HepG2 (cell line): ENCODE data around the gene CASP7. TPM values are rescaled to one million over a fixed set of nuclear protein-coding genes. Genes with fewer than 3 reads are reported as not detected.

ENCODE experiments used
- ATAC-seq: fragments of 200-7000 bp; cut with Tn5 transposase; 3 replicates; pipeline ENCODE4 v1.9.1; 2020; ENCODE audit warnings: mild to moderate bottlenecking, moderate library complexity
- BruUV-seq: library from RNA; stranded (reverse); fragments of 400-500 nt; replicated peaks from 2 replicates; lab custom pipeline; 2021; lab: Mats Ljungman, UMichigan
- CTCF ChIA-PET: fragments of 300-600 bp; formaldehyde crosslinking; extraction: SDS; loops from one replicate; lab custom pipeline; 2021; ENCODE audit warnings: low total read pairs, inconsistent platforms, low intra/inter-chr PET ratio; lab: Yijun Ruan, JAX
- POLR2A ChIA-PET: fragments of 350-600 bp; sonication (Branson Sonifier 250); formaldehyde crosslinking; loops from one replicate; lab custom pipeline; 2020; ENCODE audit warnings: antibody characterized with exemption, inconsistent platforms; lab: Yijun Ruan, JAX
- DNase-seq: peaks from one replicate; pipeline ENCODE4 v3.0.0-alpha.2; 2015; ENCODE audit warnings: low spot score
- FAIRE-seq: peaks from 3 replicates; lab custom pipeline; 2011; peaks lifted over from hg19 to GRCh38; lab: Jason Lieb, UNC
- H2AFZ ChIP-seq: one replicate; pipeline ENCODE4 v1.6.1; 2011; ENCODE audit warnings: low read length, inconsistent platforms
- H3K27ac ChIP-seq: fragments of 300-600 bp; 3 replicates; pipeline ENCODE4 v1.8.0; 2011; ENCODE audit warnings: mixed run types, mild to moderate bottlenecking, mixed read lengths, low read length, inconsistent platforms; ENCODE audit not compliant: insufficient read depth; ENCODE audit errors: extremely low read length
- H3K27me3 ChIP-seq, 2 experiments: fragments of 200-600 bp in 1 of 2; 2 replicates in 1 of 2; 3 replicates in 1 of 2; pipeline versions ENCODE4 v1.6.0 to v1.8.0; 2011; ENCODE audit warnings: low read length in 2 of 2, mild to moderate bottlenecking in 2 of 2, moderate library complexity in 2 of 2, inconsistent platforms in 1 of 2; ENCODE audit not compliant: insufficient read depth in 2 of 2, control insufficient read depth in 1 of 2
- H3K36me3 ChIP-seq, 2 experiments: fragments of 200-600 bp in 1 of 2; replicated peaks in 1 of 2; 2 replicates in 1 of 2; 3 replicates in 1 of 2; pipeline versions ENCODE4 v1.5.1 to v1.8.0; 2011; ENCODE audit warnings: low read length in 2 of 2, inconsistent platforms in 1 of 2; ENCODE audit not compliant: insufficient read depth in 2 of 2, control insufficient read depth in 1 of 2
- H3K4me1 ChIP-seq: 2 replicates; pipeline ENCODE4 v1.5.1; 2012; ENCODE audit warnings: low read length, inconsistent platforms; ENCODE audit not compliant: insufficient read depth
- H3K4me2 ChIP-seq: 2 replicates; pipeline ENCODE4 v1.6.0; 2011; ENCODE audit warnings: low read depth, low read length, inconsistent platforms
- H3K4me3 ChIP-seq, 3 experiments: fragments of 200-600 bp in 1 of 3; sonication (generic), shearing (Covaris generic) in 1 of 3; replicated peaks in 1 of 3; 2 replicates each; pipeline ENCODE4 v1.5.1; 2011 to 2016; ENCODE audit warnings: low read length in 3 of 3, inconsistent platforms in 2 of 3, low read depth in 2 of 3, mild to moderate bottlenecking in 2 of 3, control low read depth in 1 of 3, mixed read lengths in 1 of 3; ENCODE audit not compliant: insufficient read depth in 1 of 3
- H3K79me2 ChIP-seq: one replicate; pipeline ENCODE4 v1.6.1; 2011; ENCODE audit warnings: low read length, inconsistent platforms; ENCODE audit not compliant: insufficient read depth
- H3K9ac ChIP-seq: 2 replicates; pipeline ENCODE4 v1.6.0; 2011; ENCODE audit warnings: mild to moderate bottlenecking, low read depth, low read length, inconsistent platforms; ENCODE audit not compliant: insufficient read depth
- H3K9me3 ChIP-seq: 2 replicates; pipeline ENCODE4 v1.5.1; 2012; ENCODE audit warnings: mild to moderate bottlenecking, low read length
- H4K20me1 ChIP-seq: 2 replicates; pipeline ENCODE4 v1.6.0; 2011; ENCODE audit warnings: inconsistent platforms, mild to moderate bottlenecking, low read length, moderate library complexity; ENCODE audit not compliant: insufficient read depth
- ARNTL ChIP-seq: sonication (generic); formaldehyde crosslinking; IDR thresholded peaks from 2 replicates; pipeline ENCODE4 v1.4.0; 2020; ENCODE audit warnings: mild to moderate bottlenecking, missing genetic modification reagents
- KDM6A ChIP-seq: IDR thresholded peaks from 2 replicates; pipeline ENCODE4 v1.6.1; 2016; ENCODE audit warnings: low read depth
- NR3C1 ChIP-seq: sonication (generic); formaldehyde crosslinking; IDR thresholded peaks from 2 replicates; pipeline ENCODE4 v1.4.0; 2020; ENCODE audit warnings: missing genetic modification reagents
- ZNF232 ChIP-seq: sonication (generic); formaldehyde crosslinking; IDR thresholded peaks from 2 replicates; pipeline ENCODE4 v1.4.0; 2020; ENCODE audit warnings: missing genetic modification reagents, borderline replicate concordance
- ZNF547 ChIP-seq: sonication (generic); formaldehyde crosslinking; IDR thresholded peaks from 2 replicates; pipeline ENCODE4 v1.5.1; 2020; ENCODE audit warnings: mild to moderate bottlenecking, missing genetic modification reagents
- WGBS: methylation state at CpG from one replicate; pipeline ENCODE4 v1.1.6; 2017; ENCODE audit warnings: low lambda C conversion rate; 5-methylcytosine and 5-hydroxymethylcytosine counted together
- in situ Hi-C: cut with HindIII; loops from 2 replicates; pipeline ENCODE4 v1.10.0; 2017; ENCODE audit warnings: low pct_unique_long_range_greater_than_20kb; ENCODE audit not compliant: extremely low pct_ligation_motif_present
- intact Hi-C: fragments of 100-400 bp; cut with micrococcal nuclease; formaldehyde crosslinking; loops from one replicate; pipeline ENCODE4 v1.10.0; 2022; ENCODE audit not compliant: unreplicated experiment
- polyA plus RNA-seq, 8 experiments: library from polyadenylated mRNA; depleted of rRNA in 3 of 8; stranded (reverse) in 7 of 8; unstranded in 1 of 8; fragments of >200 nt; fragmentation: Illumina TruSeq in 4 of 8; extraction: Trizol in 4 of 8; gene quantifications; 2 replicates each; pipeline versions ENCODE4 v1.2.1 to v1.2.3, GENCODE V29; 2011 to 2016; ENCODE audit warnings: low read depth in 4 of 8, missing spikeins in 1 of 8, mixed read lengths in 1 of 8; ENCODE audit not compliant: insufficient read depth in 1 of 8
- total RNA-seq, 5 experiments: library from RNA; depleted of rRNA; stranded (reverse); fragments of >200 nt; fragmentation: Illumina TruSeq; extraction: Trizol; gene quantifications; 2 replicates each; pipeline ENCODE4 v1.2.3, GENCODE V29; 2016; ENCODE audit warnings: low read depth in 1 of 5
- TF ChIP-seq, protein P1 (sequence below): IDR thresholded peaks from 2 replicates; pipeline ENCODE4 v1.6.1; 2012; ENCODE audit warnings: low read length, improper control_type of control experiment
- TF ChIP-seq, protein P2 (sequence below): sonication (generic); formaldehyde crosslinking; IDR thresholded peaks from 2 replicates; pipeline ENCODE4 v1.4.0; 2020; ENCODE audit warnings: missing genetic modification reagents

Gene CASP7
- total and polyA plus RNA-seq, 2 of the 13 experiments (the other 11 are each of a cell fraction or from before 2014, with no cell fraction given) = 11.9 to 39.3 TPM

DNA sequence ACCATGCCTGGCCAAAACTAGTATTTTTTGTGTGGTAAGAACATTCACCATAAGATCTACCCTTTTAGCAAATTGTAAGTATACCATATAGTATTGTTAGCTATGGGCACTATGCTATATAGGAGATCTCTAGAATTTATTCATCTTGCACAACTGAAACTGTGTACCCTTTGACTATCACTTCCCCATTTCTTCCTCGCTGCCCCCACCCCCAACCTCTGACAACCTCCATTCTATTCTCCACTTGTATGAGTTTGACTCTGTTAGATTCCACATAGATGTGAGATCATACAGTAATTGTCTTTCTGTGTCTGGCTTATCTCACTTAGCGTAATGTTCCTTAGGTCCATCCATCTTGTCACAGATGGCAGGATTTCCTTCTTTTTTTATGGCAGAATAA is 3.6 kb downstream of the CASP7 start:
- Histone ChIP-seq H3K36me3 (no peaks in the 10 kb centered on the region; a peak in 1 of 5 replicates), H3K27me3 (no peaks in the 10 kb centered on the region; a peak in 1 of 5 replicates), H3K4me1 (peaks cover 23% of the 10 kb centered on the region), H3K4me3 (no peak overlapping the region), H3K27ac (no peak overlapping the region), H2AFZ (no peak overlapping the region), H3K79me2 (peaks cover 65% of the 10 kb centered on the region), H4K20me1 (0 out of 2 replicates have a peak, but pooled peaks cover 3% of the 10 kb centered on the region), H3K4me2 (no peak overlapping the region), H3K9ac (no peak overlapping the region), H3K9me3 (peaks cover 12% of the 10 kb centered on the region)
- ATAC-seq (no peak), DNase-seq (no peak), FAIRE-seq (no peak)
- ChIA-PET POLR2A (no interaction called here), CTCF (no interaction called here)
- no peak for TF ChIP-seq ZNF547
- no peak for TF ChIP-seq ARNTL (CRISPR knock-in tag)
- no peak for TF ChIP-seq ZNF232 (CRISPR knock-in tag)
- TF ChIP-seq, protein P1, sequence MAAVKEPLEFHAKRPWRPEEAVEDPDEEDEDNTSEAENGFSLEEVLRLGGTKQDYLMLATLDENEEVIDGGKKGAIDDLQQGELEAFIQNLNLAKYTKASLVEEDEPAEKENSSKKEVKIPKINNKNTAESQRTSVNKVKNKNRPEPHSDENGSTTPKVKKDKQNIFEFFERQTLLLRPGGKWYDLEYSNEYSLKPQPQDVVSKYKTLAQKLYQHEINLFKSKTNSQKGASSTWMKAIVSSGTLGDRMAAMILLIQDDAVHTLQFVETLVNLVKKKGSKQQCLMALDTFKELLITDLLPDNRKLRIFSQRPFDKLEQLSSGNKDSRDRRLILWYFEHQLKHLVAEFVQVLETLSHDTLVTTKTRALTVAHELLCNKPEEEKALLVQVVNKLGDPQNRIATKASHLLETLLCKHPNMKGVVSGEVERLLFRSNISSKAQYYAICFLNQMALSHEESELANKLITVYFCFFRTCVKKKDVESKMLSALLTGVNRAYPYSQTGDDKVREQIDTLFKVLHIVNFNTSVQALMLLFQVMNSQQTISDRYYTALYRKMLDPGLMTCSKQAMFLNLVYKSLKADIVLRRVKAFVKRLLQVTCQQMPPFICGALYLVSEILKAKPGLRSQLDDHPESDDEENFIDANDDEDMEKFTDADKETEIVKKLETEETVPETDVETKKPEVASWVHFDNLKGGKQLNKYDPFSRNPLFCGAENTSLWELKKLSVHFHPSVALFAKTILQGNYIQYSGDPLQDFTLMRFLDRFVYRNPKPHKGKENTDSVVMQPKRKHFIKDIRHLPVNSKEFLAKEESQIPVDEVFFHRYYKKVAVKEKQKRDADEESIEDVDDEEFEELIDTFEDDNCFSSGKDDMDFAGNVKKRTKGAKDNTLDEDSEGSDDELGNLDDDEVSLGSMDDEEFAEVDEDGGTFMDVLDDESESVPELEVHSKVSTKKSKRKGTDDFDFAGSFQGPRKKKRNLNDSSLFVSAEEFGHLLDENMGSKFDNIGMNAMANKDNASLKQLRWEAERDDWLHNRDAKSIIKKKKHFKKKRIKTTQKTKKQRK = no peak
- no peak for TF ChIP-seq KDM6A (CRISPR knock-in tag)
- TF ChIP-seq NR3C1 (CRISPR knock-in tag) = no peak
- TF ChIP-seq, protein P2, sequence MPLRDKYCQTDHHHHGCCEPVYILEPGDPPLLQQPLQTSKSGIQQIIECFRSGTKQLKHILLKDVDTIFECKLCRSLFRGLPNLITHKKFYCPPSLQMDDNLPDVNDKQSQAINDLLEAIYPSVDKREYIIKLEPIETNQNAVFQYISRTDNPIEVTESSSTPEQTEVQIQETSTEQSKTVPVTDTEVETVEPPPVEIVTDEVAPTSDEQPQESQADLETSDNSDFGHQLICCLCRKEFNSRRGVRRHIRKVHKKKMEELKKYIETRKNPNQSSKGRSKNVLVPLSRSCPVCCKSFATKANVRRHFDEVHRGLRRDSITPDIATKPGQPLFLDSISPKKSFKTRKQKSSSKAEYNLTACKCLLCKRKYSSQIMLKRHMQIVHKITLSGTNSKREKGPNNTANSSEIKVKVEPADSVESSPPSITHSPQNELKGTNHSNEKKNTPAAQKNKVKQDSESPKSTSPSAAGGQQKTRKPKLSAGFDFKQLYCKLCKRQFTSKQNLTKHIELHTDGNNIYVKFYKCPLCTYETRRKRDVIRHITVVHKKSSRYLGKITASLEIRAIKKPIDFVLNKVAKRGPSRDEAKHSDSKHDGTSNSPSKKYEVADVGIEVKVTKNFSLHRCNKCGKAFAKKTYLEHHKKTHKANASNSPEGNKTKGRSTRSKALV = no peak
- 100% methylated on average over 2 of the region's 2 CpGs for WGBS
- in situ Hi-C loops (no loop called here), intact Hi-C loops (no loop called here)
- no TSS peak for BruUV-seq
